A549 (cell line): ENCODE measurements around the gene UBE2E2.

Source experiments
- BHLHE40 ChIP-seq: IDR thresholded peaks from 2 replicates; pipeline ENCODE4 v1.6.1; 2012; ENCODE audit warnings: low read depth, low read length, inconsistent platforms
- CEBPB ChIP-seq, 2 experiments: fragments of >200 bp in 1 of 2; sonication (Bioruptor Twin) in 1 of 2; formaldehyde crosslinking in 1 of 2; IDR thresholded peaks; 2 replicates each; pipeline ENCODE4 v1.6.1; 2012 to 2016
- CTCF ChIP-seq: fragments of >200 bp; sonication (Bioruptor Twin); formaldehyde crosslinking; IDR thresholded peaks from 3 replicates; pipeline ENCODE4 v1.5.1; 2016
- E2F6 ChIP-seq: IDR thresholded peaks from 2 replicates; pipeline ENCODE4 v1.6.1; 2012; ENCODE audit warnings: low read depth, borderline replicate concordance
- EP300 ChIP-seq, 2 experiments: fragments of >200 bp; sonication (Bioruptor Twin); formaldehyde crosslinking; IDR thresholded peaks; 2 replicates in 1 of 2; 3 replicates in 1 of 2; pipeline ENCODE4 v1.6.1; 2016 to 2017
- JUNB ChIP-seq: fragments of >200 bp; sonication (Bioruptor Twin); formaldehyde crosslinking; IDR thresholded peaks from 2 replicates; pipeline ENCODE4 v1.6.1; 2016
- KDM5A ChIP-seq: fragments of 200-600 bp; sonication (generic); IDR thresholded peaks from 2 replicates; pipeline ENCODE4 v1.6.1; 2016; ENCODE audit warnings: antibody characterized with exemption, mild to moderate bottlenecking
- MAZ ChIP-seq: fragments of 150-350 bp; IDR thresholded peaks from 2 replicates; pipeline ENCODE4 v1.6.1; 2014; ENCODE audit warnings: antibody characterized with exemption, low read depth, low read length, borderline replicate concordance
- POLR2A ChIP-seq: IDR thresholded peaks from 2 replicates; pipeline ENCODE4 v1.6.1; 2012; ENCODE audit warnings: mild to moderate bottlenecking, low read length
- RNF2 ChIP-seq: fragments of 200-600 bp; sonication (generic); IDR thresholded peaks from 2 replicates; pipeline ENCODE4 v1.6.1; 2016; ENCODE audit warnings: low read depth, mild to moderate bottlenecking, antibody characterized with exemption, moderate library complexity, borderline replicate concordance
- SREBF2 ChIP-seq: fragments of 450-650 bp; IDR thresholded peaks from 2 replicates; pipeline ENCODE4 v1.6.1; 2014; ENCODE audit warnings: mild to moderate bottlenecking, moderate library complexity
- ZSCAN20 ChIP-seq: fragments of 250-450 bp; sonication (Bioruptor Pico); IDR thresholded peaks from 2 replicates; pipeline ENCODE4 v1.8.0; 2022; ENCODE audit warnings: mild to moderate bottlenecking, moderate library complexity
- TF ChIP-seq, protein P1 (sequence below): fragments of 450-650 bp; IDR thresholded peaks from 2 replicates; pipeline ENCODE4 v1.6.1; 2014; ENCODE audit warnings: antibody characterized with exemption

DNA sequence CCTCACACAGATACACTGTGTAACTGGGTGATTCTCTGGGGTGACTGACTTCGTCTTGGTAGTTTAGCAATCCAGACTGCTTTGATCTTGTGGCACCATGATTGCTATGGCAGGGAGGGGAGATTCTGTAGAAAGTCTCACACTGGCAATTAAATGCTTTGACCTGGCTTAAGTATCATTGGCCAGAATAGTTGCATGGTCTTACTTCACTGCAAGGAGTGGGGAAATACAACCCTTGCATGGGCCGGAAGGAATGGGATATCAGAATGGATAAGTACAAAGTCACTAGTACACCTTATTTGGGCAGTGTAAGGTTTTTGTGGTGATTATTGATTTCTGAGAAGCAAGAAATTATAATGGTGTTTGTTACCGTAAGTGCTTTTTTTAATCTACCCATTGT is 153.8 kb downstream of the UBE2E2 start:
- TF ChIP-seq ZSCAN20 (CRISPR knock-in tag) (no peak), KDM5A (no peak), CEBPB (IDR thresholded peaks at IDR 0.05) (no peak), CTCF (no peak), SREBF2 (no peak), RNF2 (no peak), MAZ (no peak), E2F6 (no peak), JUNB (no peak), EP300 (IDR thresholded peaks at IDR 0.05) (no peak), BHLHE40 (no peak), POLR2A (no peak)
- TF ChIP-seq, protein P1, sequence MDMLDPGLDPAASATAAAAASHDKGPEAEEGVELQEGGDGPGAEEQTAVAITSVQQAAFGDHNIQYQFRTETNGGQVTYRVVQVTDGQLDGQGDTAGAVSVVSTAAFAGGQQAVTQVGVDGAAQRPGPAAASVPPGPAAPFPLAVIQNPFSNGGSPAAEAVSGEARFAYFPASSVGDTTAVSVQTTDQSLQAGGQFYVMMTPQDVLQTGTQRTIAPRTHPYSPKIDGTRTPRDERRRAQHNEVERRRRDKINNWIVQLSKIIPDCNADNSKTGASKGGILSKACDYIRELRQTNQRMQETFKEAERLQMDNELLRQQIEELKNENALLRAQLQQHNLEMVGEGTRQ = no peak
